K562 (cell line): ENCODE data around the gene LSM4. TPM values are rescaled to one million over a fixed set of nuclear protein-coding genes. Genes with fewer than 3 reads are reported as not detected.

Source experiments
- ATAC-seq: fragments of 200-7000 bp; cut with Tn5 transposase; 3 replicates; pipeline ENCODE4 v1.9.1; 2020; ENCODE audit warnings: moderate library complexity
- BruUV-seq: library from RNA; stranded (reverse); fragments of 400-500 nt; replicated peaks from 2 replicates; lab custom pipeline; 2021; lab: Mats Ljungman, UMichigan
- CTCF ChIA-PET: fragments of 300-600 bp; formaldehyde crosslinking; extraction: SDS; loops from one replicate; lab custom pipeline; 2021; ENCODE audit warnings: low intra/inter-chr PET ratio; lab: Yijun Ruan, JAX
- POLR2A ChIA-PET: fragments of 300-600, 350-650 bp; sonication (Branson Sonifier 250); formaldehyde crosslinking; extraction: SDS; loops from one replicate; lab custom pipeline; 2021; ENCODE audit warnings: antibody characterized with exemption, inconsistent platforms; lab: Yijun Ruan, JAX
- DNase-seq, 4 experiments: peaks; one replicate each; pipeline versions ENCODE4 v3.0.0 to v3.0.0-alpha.2; 2011 to 2018; ENCODE audit warnings: low spot score in 3 of 4, mixed read lengths in 3 of 4; ENCODE audit errors: extremely low read depth in 1 of 4
- FAIRE-seq: peaks from 2 replicates; lab custom pipeline; 2011; peaks lifted over from hg19 to GRCh38; lab: Jason Lieb, UNC
- H2AFZ ChIP-seq: 2 replicates; pipeline ENCODE4 v1.6.0; 2011; ENCODE audit warnings: low read depth, low read length, control low read depth, inconsistent platforms
- H3K27ac ChIP-seq: fragments of 200-600 bp; 3 replicates; pipeline ENCODE4 v1.8.0; 2011; ENCODE audit warnings: low read depth, mild to moderate bottlenecking, control low read depth, inconsistent platforms, low read length, moderate library complexity, mixed read lengths; ENCODE audit errors: extremely low read depth
- H3K27me3 ChIP-seq, 2 experiments: fragments of 300-600 bp in 1 of 2; 2 replicates in 1 of 2; 3 replicates in 1 of 2; pipeline versions ENCODE4 v1.6.0 to v1.8.0; 2011; ENCODE audit warnings: inconsistent platforms in 2 of 2, low read length in 2 of 2, mild to moderate bottlenecking in 1 of 2, mixed read lengths in 1 of 2, moderate library complexity in 1 of 2; ENCODE audit not compliant: control insufficient read depth in 2 of 2, insufficient read depth in 2 of 2
- H3K36me3 ChIP-seq: fragments of 300-600 bp; 3 replicates; pipeline ENCODE4 v1.8.0; 2011; ENCODE audit warnings: mild to moderate bottlenecking, low read length, inconsistent platforms; ENCODE audit not compliant: control insufficient read depth, insufficient read depth
- H3K4me1 ChIP-seq, 2 experiments: fragments of 200-600 bp in 1 of 2; replicated peaks in 1 of 2; 2 replicates in 1 of 2; 3 replicates in 1 of 2; pipeline versions ENCODE4 v1.5.1 to v1.8.0; 2011; ENCODE audit warnings: inconsistent platforms in 2 of 2, low read length in 2 of 2, mild to moderate bottlenecking in 1 of 2, mixed read lengths in 1 of 2, moderate library complexity in 1 of 2; ENCODE audit not compliant: control insufficient read depth in 2 of 2, insufficient read depth in 2 of 2
- H3K4me2 ChIP-seq: 2 replicates; pipeline ENCODE4 v1.6.1; 2011; ENCODE audit warnings: low read length, control low read depth, inconsistent platforms, mixed read lengths; ENCODE audit not compliant: insufficient read depth
- H3K4me3 ChIP-seq: fragments of 200-600 bp; sonication (generic), shearing (Covaris generic); 2 replicates; pipeline ENCODE4 v1.5.1; 2016; ENCODE audit warnings: control low read depth, inconsistent platforms
- H3K79me2 ChIP-seq: fragments of 200-600 bp; 3 replicates; pipeline ENCODE4 v1.8.0; 2011; ENCODE audit warnings: low read length, inconsistent platforms; ENCODE audit not compliant: control insufficient read depth, insufficient read depth
- H3K9ac ChIP-seq, 2 experiments: 2 replicates each; pipeline versions ENCODE4 v1.6.0 to v1.6.1; 2011; ENCODE audit warnings: low read depth in 2 of 2, low read length in 2 of 2, control low read depth in 1 of 2, inconsistent platforms in 1 of 2, mild to moderate bottlenecking in 1 of 2, mixed read lengths in 1 of 2; ENCODE audit not compliant: insufficient read depth in 1 of 2
- H3K9me1 ChIP-seq: one replicate; pipeline ENCODE4 v1.6.0; 2011; ENCODE audit warnings: inconsistent platforms, mild to moderate bottlenecking, low read length, moderate library complexity; ENCODE audit not compliant: control insufficient read depth, insufficient read depth
- H3K9me3 ChIP-seq: replicated peaks from 2 replicates; pipeline ENCODE4 v1.5.1; 2011; ENCODE audit warnings: low read depth, low read length, inconsistent platforms; ENCODE audit not compliant: control insufficient read depth, insufficient read depth
- H4K20me1 ChIP-seq: replicated peaks from 2 replicates; pipeline ENCODE4 v1.6.1; 2011; ENCODE audit warnings: low read length, inconsistent platforms, mixed read lengths; ENCODE audit not compliant: control insufficient read depth, insufficient read depth
- ADNP ChIP-seq: fragments of 200-800 bp; sonication (Bioruptor generic); IDR thresholded peaks from 2 replicates; pipeline ENCODE4 v1.6.1; 2016; ENCODE audit warnings: missing genetic modification characterization, missing compliant biosample characterization
- ARID3A ChIP-seq: IDR thresholded peaks from 2 replicates; pipeline ENCODE4 v1.6.1; 2012; ENCODE audit warnings: low read depth, low read length, improper control_type of control experiment, borderline replicate concordance
- CBFA2T2 ChIP-seq: fragments of 450-650 bp; conservative IDR thresholded peaks from 2 replicates; pipeline ENCODE4 v1.6.1; 2017; ENCODE audit warnings: mild to moderate bottlenecking
- CBX5 ChIP-seq: IDR thresholded peaks from 2 replicates; pipeline ENCODE4 v1.6.1; 2014; ENCODE audit warnings: low read depth, borderline replicate concordance
- NCOA2 ChIP-seq, 2 experiments: fragments of 450-650 bp; IDR thresholded peaks; 2 replicates each; pipeline ENCODE4 v1.6.1; 2018; ENCODE audit warnings: mild to moderate bottlenecking in 2 of 2, moderate library complexity in 1 of 2; ENCODE audit not compliant: partially characterized antibody in 2 of 2
- PKNOX1 ChIP-seq: fragments of 450-650 bp; IDR thresholded peaks from 2 replicates; pipeline ENCODE4 v1.6.1; 2016
- POLR2B ChIP-seq: fragments of 450-650 bp; IDR thresholded peaks from 2 replicates; pipeline ENCODE4 v1.6.1; 2018; ENCODE audit warnings: low read depth; ENCODE audit not compliant: partially characterized antibody
- RBM39 ChIP-seq: fragments of 200-400 bp; formaldehyde crosslinking; optimal IDR thresholded peaks from 2 replicates; pipeline ENCODE3; 2018; ENCODE audit warnings: low read depth, low read length
- RCOR1 ChIP-seq, 2 experiments: IDR thresholded peaks; 2 replicates each; pipeline ENCODE4 v1.6.1; 2012; ENCODE audit warnings: low read depth in 2 of 2, low read length in 2 of 2, borderline replicate concordance in 1 of 2, improper control_type of control experiment in 1 of 2
- SAP30 ChIP-seq: fragments of 200-600 bp; sonication (generic); IDR thresholded peaks from 2 replicates; pipeline ENCODE4 v1.6.1; 2012; ENCODE audit warnings: borderline replicate concordance, low read depth, mild to moderate bottlenecking, moderate library complexity, low read length, control low read depth, inconsistent platforms; ENCODE audit not compliant: insufficient read depth, poor library complexity, severe bottlenecking
- SETDB1 ChIP-seq: IDR thresholded peaks from one replicate; pipeline ENCODE4 v1.6.1; 2012; ENCODE audit warnings: low read length, control low read depth, inconsistent platforms
- SIX5 ChIP-seq, 2 experiments: IDR thresholded peaks; 2 replicates each; pipeline ENCODE4 v1.6.1; 2011; ENCODE audit warnings: low read length in 2 of 2, borderline replicate concordance in 1 of 2, low read depth in 1 of 2, mild to moderate bottlenecking in 1 of 2, moderate library complexity in 1 of 2; ENCODE audit not compliant: insufficient read depth in 1 of 2
- TAL1 ChIP-seq: fragments of 450-650 bp; IDR thresholded peaks from 2 replicates; pipeline ENCODE4 v1.6.1; 2016; ENCODE audit warnings: mild to moderate bottlenecking
- TCF3 ChIP-seq: sonication (generic); formaldehyde crosslinking; IDR thresholded peaks from 2 replicates; pipeline ENCODE4 v1.4.0; 2020; ENCODE audit warnings: mild to moderate bottlenecking, missing genetic modification reagents
- TCF7L2 ChIP-seq: fragments of 150-350 bp; IDR thresholded peaks from 2 replicates; pipeline ENCODE4 v1.6.1; 2016; ENCODE audit warnings: low read depth, mild to moderate bottlenecking, low read length, moderate library complexity
- TGIF2 ChIP-seq: sonication (generic); formaldehyde crosslinking; IDR thresholded peaks from 2 replicates; pipeline ENCODE4 v1.8.1; 2022; ENCODE audit warnings: mild to moderate bottlenecking, missing genetic modification reagents, moderate library complexity
- ZNF174 ChIP-seq: fragments of 250-450 bp; sonication (Bioruptor Pico); IDR thresholded peaks from 2 replicates; pipeline ENCODE4 v1.4.0; 2020; ENCODE audit warnings: mild to moderate bottlenecking
- ZNF217 ChIP-seq: sonication (generic); formaldehyde crosslinking; IDR thresholded peaks from 2 replicates; pipeline ENCODE4 v1.8.0; 2022; ENCODE audit warnings: mild to moderate bottlenecking, missing genetic modification reagents
- ZNF75A ChIP-seq: fragments of 450-650 bp; formaldehyde crosslinking; IDR thresholded peaks from 2 replicates; pipeline ENCODE4 v1.4.0; 2020; ENCODE audit warnings: mild to moderate bottlenecking
- WGBS: fragments of 100-300 bp; shearing (Covaris generic); methylation state at CpG from one replicate; pipeline ENCODE4 v1.1.6; 2016; ENCODE audit warnings: low coverage, mixed read lengths; ENCODE audit not compliant: insufficient coverage; ENCODE audit errors: missing lambda C conversion rate; 5-methylcytosine and 5-hydroxymethylcytosine counted together
- in situ Hi-C: fragments of 300-500 bp; cut with MboI; formaldehyde crosslinking; loops from 4 replicates; pipeline ENCODE4 v1.15.0; 2018; ENCODE audit warnings: inconsistent platforms, mixed read lengths
- intact Hi-C: fragments of 100-400 bp; cut with micrococcal nuclease; formaldehyde crosslinking; loops from 2 replicates; pipeline ENCODE4 v1.14.2; 2022
- polyA plus RNA-seq, 8 experiments: library from polyadenylated mRNA; depleted of rRNA in 4 of 8; stranded (reverse) in 5 of 8; unstranded in 3 of 8; fragments of >200 nt; fragmentation: Nextera tagmentation in 2 of 8; fragmentation: Illumina TruSeq in 1 of 8; extraction: Ambion mirVana in 2 of 8; extraction: Trizol in 1 of 8; gene quantifications; 2 replicates each; pipeline versions ENCODE4 v1.2.1 to v1.2.3, GENCODE V29; 2011 to 2014; ENCODE audit warnings: inconsistent platforms in 1 of 8, missing spikeins in 1 of 8
- total RNA-seq, 7 experiments: library from RNA; depleted of rRNA in 6 of 7; stranded (reverse); fragments of >200 nt in 6 of 7; fragmentation: Illumina TruSeq in 2 of 7; extraction: Trizol in 2 of 7; gene quantifications; 2 replicates each; pipeline versions ENCODE4 v1.2.1 to v1.2.3, GENCODE V29; 2011 to 2021; ENCODE audit warnings: low replicate concordance in 1 of 7

LSM4 gene
- total and polyA plus RNA-seq, 9 of the 15 experiments (the other 6 are each of a cell fraction or from before 2014, with no cell fraction given): 11.9 to 763 (median 202) TPM

- TF ChIP-seq SIX5 (IDR thresholded peaks at IDR 0.05; ENCODE audit: borderline replicate concordance in 1 of 2, insufficient read depth in 1 of 2, low read depth in 1 of 2, low read length in 2 of 2): no peak
Measured at GRCh38 chr19:18282788-18283141, 40.1 kb downstream of the LSM4 start (continued).

- peak overlapping the region; percentile 49; the same call in 1 of the 2 replicates for H2AFZ ChIP-seq
- BruUV-seq: TSS peak; percentile 98
- peaks cover 47% of the 10 kb centered on the region for H3K79me2 ChIP-seq
- H3K9me3 ChIP-seq: no peaks in the 10 kb centered on the region
- H3K9ac ChIP-seq: peak overlapping the region; percentile 95 to 99
- intact Hi-C loops: no loop called here
- 0% methylated on average over 11 of the region's 27 CpGs for WGBS
- ATAC-seq (0 out of 3 replicates have a peak, but pooled peaks have one; percentile 0), FAIRE-seq (no peak), DNase-seq (no peak)
- peaks cover 19% of the 10 kb centered on the region for H3K36me3 ChIP-seq
- peaks cover 26% of the 10 kb centered on the region for H4K20me1 ChIP-seq
- peak overlapping the region; percentile 50 for H3K4me3 ChIP-seq
- POLR2A ChIA-PET: interaction anchor here (0.6 to 8.5 kb wide), 33 partner anchors 8 to 350 kb away, joined by 3 to 122 read pairs (median 10); partner anchors contain the start of genes CCDC124, GDF15, LSM4 and MPV17L2
- CTCF ChIA-PET: interaction anchor here (0.6 to 0.9 kb wide), 3 partner anchors 9 to 104 kb away, joined by 3 read pairs; no protein-coding TSS in a partner anchor
- in situ Hi-C loops: no loop called here
- H3K27me3 ChIP-seq: no peaks in the 10 kb centered on the region
- peak overlapping the region; percentile 100 for H3K27ac ChIP-seq
- H3K4me2 ChIP-seq: peak overlapping the region; percentile 95
- peaks cover 12% of the 10 kb centered on the region for H3K9me1 ChIP-seq
- H3K4me1 ChIP-seq: peaks cover 21 to 55% of the 10 kb centered on the region in 2 experiments
- TF ChIP-seq CBX5: no peak
- TF ChIP-seq POLR2B: peak; percentile 84
- no peak for TF ChIP-seq ADNP (tag)
- no peak for TF ChIP-seq TCF7L2
- TF ChIP-seq ZNF174: no peak
- no peak for TF ChIP-seq SETDB1
- TF ChIP-seq CBFA2T2: no peak
- no peak for TF ChIP-seq ZNF217 (CRISPR knock-in tag)
- no peak for TF ChIP-seq NCOA2 (IDR thresholded peaks at IDR 0.05; ENCODE audit: partially characterized antibody in 2 of 2)
- TF ChIP-seq PKNOX1: no peak
- TF ChIP-seq TAL1: no peak
- TF ChIP-seq TCF3 (CRISPR knock-in tag): no peak
- TF ChIP-seq RBM39: no peak
- no peak for TF ChIP-seq ARID3A
- TF ChIP-seq SAP30: no peak
- no peak for TF ChIP-seq RCOR1 (IDR thresholded peaks at IDR 0.05; ENCODE audit: borderline replicate concordance in 1 of 2, low read depth in 2 of 2, low read length in 2 of 2)
- no peak for TF ChIP-seq ZNF75A (CRISPR knock-in tag)
- no peak for TF ChIP-seq TGIF2 (CRISPR knock-in tag)
Measured at GRCh38 chr19:18282021-18282787, 40.7 kb downstream of the LSM4 start.
